ENCODE results near the gene MXI1.

- no peak for TF ChIP-seq CTCF (IDR thresholded peaks at IDR 0.05)
- TF ChIP-seq EZH2phosphoT487 (IDR thresholded peaks at IDR 0.05): no peak
Measured at GRCh38 chr10:110310741-110311140, 103.3 kb downstream of the MXI1 start.
